Ammon's horn (tissue), 1 donor: ENCODE data around the gene NANOS1.
A peak's percentile ranks its signal among the peaks of the same experiment; 100 is the strongest.

Experiments used
- DNase-seq: peaks from one replicate; pipeline ENCODE4 v3.0.0-alpha.2; 2016; ENCODE audit warnings: low spot score

The NANOS1 gene

DNA sequence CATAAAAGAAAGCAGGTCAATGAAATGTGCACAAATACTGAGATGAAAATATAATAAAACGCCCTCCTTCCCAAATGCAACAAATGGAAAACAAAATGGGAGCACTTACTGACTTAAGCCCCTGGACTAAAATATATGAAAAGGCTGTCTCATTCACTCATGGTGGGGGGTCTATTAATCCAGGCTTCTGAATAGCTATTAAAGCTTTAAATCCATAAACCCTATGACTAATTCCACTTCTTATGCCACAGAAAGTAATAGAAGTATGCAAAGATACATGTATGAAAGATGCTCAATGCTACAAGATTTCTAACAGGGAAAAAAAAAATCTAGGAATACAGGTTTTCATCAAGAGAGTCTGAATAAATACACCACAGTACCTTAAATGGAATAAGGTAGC, 30.6 kb downstream of the NANOS1 start:
- no peak for DNase-seq

- no peak for DNase-seq
These were observed 31.8 kb downstream of the NANOS1 start for GRCh38 chr10:119061352-119061751.

GRCh38 chr10:119061926-119062325, 32.4 kb downstream of the NANOS1 start:
- DNase-seq = no peak

- no peak for DNase-seq
These were observed 41.1 kb downstream of the NANOS1 start for GRCh38 chr10:119070395-119071165.

DNA sequence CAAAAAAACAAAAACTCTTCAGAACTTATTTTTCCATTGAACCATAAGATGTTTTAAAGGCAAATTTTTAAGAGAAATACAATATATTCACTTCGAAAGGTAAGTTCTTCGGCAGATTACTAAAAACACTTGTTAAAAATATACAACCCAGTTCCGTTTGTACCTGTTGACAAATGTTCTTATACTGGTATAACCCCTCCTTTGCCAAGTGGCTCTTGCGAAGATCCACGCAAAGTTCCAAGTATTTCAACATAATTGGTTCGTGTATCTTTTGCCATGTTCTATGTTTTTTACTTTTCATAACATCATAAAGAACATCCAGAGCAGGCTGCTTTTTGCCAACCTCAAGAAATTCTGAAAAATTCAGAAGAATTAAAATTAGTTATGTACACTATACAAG, 44.1 kb downstream of the NANOS1 start:
- no peak for DNase-seq

- DNase-seq = no peak
These were observed 49.1 kb downstream of the NANOS1 start for GRCh38 chr10:119078422-119079179.

DNA sequence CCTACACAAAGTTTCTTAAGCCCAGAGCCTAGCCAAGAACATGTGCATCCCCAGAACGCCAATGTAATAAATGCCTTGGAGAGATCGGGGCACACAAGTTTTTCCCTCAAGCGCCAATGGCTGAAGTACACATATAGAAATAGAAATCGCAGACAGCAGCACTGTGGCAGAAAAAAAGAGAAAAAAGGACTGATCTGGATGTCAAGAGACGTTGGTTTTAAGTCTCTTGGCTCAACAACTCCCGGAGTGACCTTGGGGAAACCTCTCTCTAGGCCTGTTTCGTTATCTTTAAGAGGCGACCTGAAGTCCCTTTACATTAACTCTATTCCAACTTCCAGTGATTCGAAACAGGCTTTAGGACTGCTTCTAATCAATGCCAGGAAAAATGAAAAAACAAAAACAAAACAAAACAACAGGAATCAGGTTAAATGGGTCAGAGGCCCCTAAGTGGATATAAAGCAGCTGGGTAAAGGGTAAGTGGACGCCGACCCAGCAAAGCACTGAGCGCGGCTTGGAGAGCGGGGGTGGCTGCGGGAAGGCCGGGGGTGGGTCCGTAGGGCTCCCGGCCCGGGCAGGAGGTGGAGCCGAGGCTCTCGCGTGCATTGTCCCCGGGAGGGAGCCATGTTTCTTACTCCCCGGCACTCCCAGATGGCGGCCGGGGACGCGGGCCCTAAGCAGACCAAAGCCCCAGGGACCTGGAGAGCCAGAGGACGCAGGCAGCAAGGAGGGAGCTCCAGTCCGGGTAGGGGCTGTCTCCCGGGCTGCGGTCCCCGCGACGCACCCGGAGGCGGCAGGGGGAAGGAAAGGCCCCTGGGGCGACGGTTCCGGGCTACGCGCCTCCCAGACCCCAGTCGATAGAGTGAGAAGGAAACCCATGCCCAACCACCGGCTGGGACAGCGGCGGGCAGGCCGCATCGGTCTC, 50.3 kb downstream of the NANOS1 start:
- DNase-seq = peak; percentile 62

DNA sequence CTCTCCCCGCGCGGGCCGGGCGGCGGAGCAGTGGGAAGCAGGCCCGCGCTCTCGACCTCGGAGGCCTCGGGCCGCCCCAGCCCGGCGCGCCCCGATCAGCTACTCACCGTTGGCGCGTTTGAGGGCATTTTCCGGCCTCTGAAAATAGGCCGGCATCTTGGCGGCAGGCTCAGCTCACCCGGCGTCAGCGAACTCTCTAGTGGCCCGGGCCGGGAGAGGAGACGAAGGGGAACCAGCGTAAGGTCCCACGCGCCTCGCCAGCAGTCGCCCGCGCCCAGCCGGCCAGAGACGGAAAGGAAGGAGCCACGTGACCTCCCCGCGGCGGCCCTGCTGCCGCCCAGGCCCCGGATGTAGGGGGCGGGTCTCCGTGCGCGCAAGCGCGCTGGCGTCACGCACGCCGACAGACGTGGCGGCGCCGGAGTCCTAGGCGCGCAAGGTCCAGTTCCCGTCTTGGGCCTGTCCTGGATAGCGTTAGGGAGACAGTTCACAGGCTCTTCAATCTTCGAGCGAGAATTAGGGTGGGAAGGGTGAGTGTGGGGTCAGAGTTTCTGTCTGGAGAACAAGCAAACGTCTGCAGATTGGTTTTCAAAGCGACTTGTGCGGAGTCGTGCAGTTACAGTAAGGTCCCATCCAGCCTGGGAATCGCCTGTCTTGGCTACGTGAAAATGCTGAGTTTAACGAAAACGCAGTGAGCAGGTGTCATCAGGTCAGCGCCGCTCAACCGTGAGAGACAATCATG, 51.2 kb downstream of the NANOS1 start, which contains the start of gene EIF3A:
Gene EIF3A (minus strand): TSS at position 297 of the 739 bp plus-strand sequence. CDS start 141 bp downstream, at position 156.
- DNase-seq = peak; percentile 92
